ENCODE measurements around the gene FEZ2. TPM values are rescaled to one million over a fixed set of nuclear protein-coding genes. Genes with fewer than 3 reads are reported as not detected.

FEZ2 gene
- total and polyA plus RNA-seq, 2 donors (not counting 3 experiments of a cell fraction or from before 2014, with no cell fraction given): 41.2 to 72.4 TPM

DNA sequence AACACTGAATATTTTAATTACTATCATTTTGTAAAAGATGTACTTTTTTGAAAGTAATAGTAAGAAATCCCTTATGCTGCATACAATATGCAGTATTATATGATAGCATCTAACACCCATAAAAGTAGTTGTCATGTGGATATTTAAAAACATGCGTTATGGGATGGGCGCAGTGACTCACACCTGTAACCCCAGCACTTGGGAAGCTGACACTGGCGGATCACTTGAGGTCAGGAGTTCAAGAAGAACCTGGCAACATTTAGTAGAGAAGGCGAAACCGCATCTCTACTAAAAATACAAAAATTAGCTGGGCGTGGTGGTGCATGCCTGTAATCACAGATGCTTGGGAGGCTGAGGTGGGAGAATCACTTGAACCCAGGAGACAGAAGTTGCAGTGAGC is 88.9 kb downstream of the FEZ2 start:
- no peaks in the 10 kb centered on the region for H3K4me1 ChIP-seq (ENCODE audit: control insufficient read depth, extremely low read depth, insufficient read depth, low read length)
- H3K79me2 ChIP-seq (ENCODE audit: control insufficient read depth, insufficient read depth, low read length): peaks cover 40% of the 10 kb centered on the region
- dilution Hi-C loops (cut with MboI; ENCODE audit: extremely low pct_ligation_motif_present, low sequenced_read_pairs): loop anchor here (25.0 kb wide), 1 partner anchor 153 kb away; no protein-coding TSS in a partner anchor
- no peaks in the 10 kb centered on the region for H4K20me1 ChIP-seq (replicated peaks; ENCODE audit: control insufficient read depth, extremely low read depth, insufficient read depth, low read length)
- peaks cover 38 to 58% of the 10 kb centered on the region in 2 experiments for H3K36me3 ChIP-seq (ENCODE audit: control insufficient read depth in 2 of 2, extremely low read depth in 1 of 2, insufficient read depth in 2 of 2, low read length in 2 of 2)
- BruUV-seq (replicated peaks): no TSS peak
- no peaks in the 10 kb centered on the region for H3K9me3 ChIP-seq (replicated peaks; ENCODE audit: control insufficient read depth, insufficient read depth, low read length)
- TF ChIP-seq POLR2A (IDR thresholded peaks at IDR 0.05; ENCODE audit: low read depth, low read length) (no peak), POLR2AphosphoS5 (IDR thresholded peaks at IDR 0.05; ENCODE audit: insufficient read depth, low read depth, low read length) (no peak), GATA2 (IDR thresholded peaks at IDR 0.05; ENCODE audit: insufficient read depth, insufficient read length, low read depth, low read length) (no peak), MYC (IDR thresholded peaks at IDR 0.05; ENCODE audit: low read depth, low read length) (no peak), JUN (IDR thresholded peaks at IDR 0.05; ENCODE audit: borderline replicate concordance, insufficient read depth, insufficient read length, low read depth) (no peak), EZH2 (IDR thresholded peaks at IDR 0.05; ENCODE audit: borderline replicate concordance, low read depth, low read length, severe bottlenecking) (no peak), FOS (IDR thresholded peaks at IDR 0.05; ENCODE audit: borderline replicate concordance, insufficient read depth, low read length) (no peak)
- TF ChIP-seq, protein P1, sequence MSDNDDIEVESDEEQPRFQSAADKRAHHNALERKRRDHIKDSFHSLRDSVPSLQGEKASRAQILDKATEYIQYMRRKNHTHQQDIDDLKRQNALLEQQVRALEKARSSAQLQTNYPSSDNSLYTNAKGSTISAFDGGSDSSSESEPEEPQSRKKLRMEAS (IDR thresholded peaks at IDR 0.05; ENCODE audit: insufficient read depth, insufficient read length): no peak
- TF ChIP-seq, protein P2, sequence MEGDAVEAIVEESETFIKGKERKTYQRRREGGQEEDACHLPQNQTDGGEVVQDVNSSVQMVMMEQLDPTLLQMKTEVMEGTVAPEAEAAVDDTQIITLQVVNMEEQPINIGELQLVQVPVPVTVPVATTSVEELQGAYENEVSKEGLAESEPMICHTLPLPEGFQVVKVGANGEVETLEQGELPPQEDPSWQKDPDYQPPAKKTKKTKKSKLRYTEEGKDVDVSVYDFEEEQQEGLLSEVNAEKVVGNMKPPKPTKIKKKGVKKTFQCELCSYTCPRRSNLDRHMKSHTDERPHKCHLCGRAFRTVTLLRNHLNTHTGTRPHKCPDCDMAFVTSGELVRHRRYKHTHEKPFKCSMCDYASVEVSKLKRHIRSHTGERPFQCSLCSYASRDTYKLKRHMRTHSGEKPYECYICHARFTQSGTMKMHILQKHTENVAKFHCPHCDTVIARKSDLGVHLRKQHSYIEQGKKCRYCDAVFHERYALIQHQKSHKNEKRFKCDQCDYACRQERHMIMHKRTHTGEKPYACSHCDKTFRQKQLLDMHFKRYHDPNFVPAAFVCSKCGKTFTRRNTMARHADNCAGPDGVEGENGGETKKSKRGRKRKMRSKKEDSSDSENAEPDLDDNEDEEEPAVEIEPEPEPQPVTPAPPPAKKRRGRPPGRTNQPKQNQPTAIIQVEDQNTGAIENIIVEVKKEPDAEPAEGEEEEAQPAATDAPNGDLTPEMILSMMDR (IDR thresholded peaks at IDR 0.05; ENCODE audit: extremely low read depth in 1 of 2, insufficient read depth in 1 of 2, low read depth in 1 of 2, low read length in 2 of 2): no peak
- FAIRE-seq: no peak
- ChIA-PET CTCF (interaction anchor here (1.5 kb wide), 1 partner anchor 157 kb away, joined by 5 read pairs; no protein-coding TSS in a partner anchor), POLR2A (no interaction called here)
- H3K4me2 ChIP-seq (ENCODE audit: insufficient read depth, low read length): no peak overlapping the region
- H3K27ac ChIP-seq (ENCODE audit: insufficient read depth, low read depth, low read length): no peak overlapping the region
- H3K9ac ChIP-seq (replicated peaks; ENCODE audit: extremely low read depth, insufficient read depth, low read length): no peak overlapping the region
- DNase-seq (ENCODE audit: low read depth, low spot score): no peak
- intact Hi-C loops (cut with micrococcal nuclease): loop anchor here (5.0 kb wide), 1 partner anchor 137 kb away; no protein-coding TSS in a partner anchor
- H3K4me3 ChIP-seq (replicated peaks in 1 of 3; ENCODE audit: insufficient read depth in 1 of 3, low read depth in 1 of 3, low read length in 3 of 3): no peak overlapping the region
- no peaks in the 10 kb centered on the region for H3K9me1 ChIP-seq (replicated peaks; ENCODE audit: control insufficient read depth, extremely low read depth, insufficient read depth, low read length)
- no peak overlapping the region for H2AFZ ChIP-seq (ENCODE audit: low read depth, low read length)
- H3K27me3 ChIP-seq (ENCODE audit: control insufficient read depth in 2 of 2, insufficient read depth in 2 of 2, low read length in 2 of 2): no peaks in the 10 kb centered on the region
